H1 (cell line): ENCODE results near the gene OGDH. TPM values are rescaled to one million over a fixed set of nuclear protein-coding genes. Genes with fewer than 3 reads are reported as not detected.

Experiments used
- BACH1 ChIP-seq: IDR thresholded peaks from 2 replicates; pipeline ENCODE4 v1.6.1; 2012; ENCODE audit warnings: low read length, improper control_type of control experiment
- SP2 ChIP-seq: IDR thresholded peaks from 2 replicates; pipeline ENCODE4 v1.6.1; 2012; ENCODE audit warnings: mild to moderate bottlenecking, low read length, inconsistent platforms
- polyA plus RNA-seq, 7 experiments: library from polyadenylated mRNA; depleted of rRNA in 3 of 7; stranded (reverse) in 5 of 7; unstranded in 2 of 7; fragments of >200 nt in 5 of 7; fragments of 200-250 nt in 2 of 7; gene quantifications; 1 replicate in 5 of 7; 2 replicates in 1 of 7; 4 replicates in 1 of 7; pipeline versions ENCODE4 v1.2.1 to v1.2.3, GENCODE V29; 2011 to 2013; ENCODE audit warnings: missing spikeins in 2 of 7, mixed read lengths in 2 of 7
- total RNA-seq: library from RNA; stranded (reverse); fragmentation: NEBNext Ultra II Directional; extraction: Animal tissue kit (Norgen Biotek cat#: 25700); gene quantifications from 2 replicates; pipeline ENCODE4 v1.2.1, GENCODE V29; 2021

The OGDH gene
- total and polyA plus RNA-seq, 2 of the 8 experiments (the other 6 are each of a cell fraction or from before 2014, with no cell fraction given), result 71.6 to 91.6 TPM

- no peak for TF ChIP-seq SP2
- TF ChIP-seq BACH1, result no peak
Measured at GRCh38 chr7:44666566-44666965, 60.1 kb downstream of the OGDH start (continued).
